ENCODE measurements around the gene CHD5.

DNA sequence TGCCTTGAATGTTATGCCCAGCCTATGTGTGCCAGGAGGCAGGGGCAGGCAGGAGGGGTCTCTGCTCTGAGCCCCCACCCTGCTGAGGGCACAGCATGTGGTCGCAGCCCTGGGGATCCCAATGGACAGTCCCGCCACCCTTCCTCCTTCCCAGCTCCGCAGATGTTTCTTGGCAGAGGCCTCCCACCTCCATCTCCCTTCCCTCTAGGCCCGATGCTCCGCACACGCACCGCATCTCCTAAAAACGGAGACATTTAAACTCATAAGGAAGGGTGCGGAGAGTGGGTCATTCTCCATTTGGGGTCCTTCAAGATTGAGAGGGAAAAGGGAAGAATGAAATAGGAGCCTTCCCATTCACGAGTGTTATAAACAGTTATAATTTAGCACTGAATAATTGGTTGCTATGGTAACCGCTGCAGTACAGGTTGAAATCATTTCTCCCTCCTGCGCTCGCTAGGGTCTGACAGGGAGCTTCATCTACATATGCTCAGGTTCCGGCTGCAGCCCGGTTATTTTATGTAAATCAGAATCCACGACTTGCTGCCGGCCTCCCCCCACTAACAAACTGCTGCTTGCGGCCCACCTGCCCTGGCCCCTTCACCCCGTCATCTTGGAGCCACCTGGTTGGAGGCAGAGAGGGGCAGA, 16.0 kb downstream of the CHD5 start:
- TF ChIP-seq HOXA7 (CRISPR knock-in tag; IDR thresholded peaks at IDR 0.05) (no peak), RBAK (CRISPR knock-in tag; IDR thresholded peaks at IDR 0.05) (no peak)

All from HepG2 (cell line).